Measurements from ENCODE around the gene CAPN2. TPM values are rescaled to one million over a fixed set of nuclear protein-coding genes. Genes with fewer than 3 reads are reported as not detected.

CAPN2 gene
- total RNA-seq: 136 to 151 TPM (median 146 TPM) in 3 replicates

DNA sequence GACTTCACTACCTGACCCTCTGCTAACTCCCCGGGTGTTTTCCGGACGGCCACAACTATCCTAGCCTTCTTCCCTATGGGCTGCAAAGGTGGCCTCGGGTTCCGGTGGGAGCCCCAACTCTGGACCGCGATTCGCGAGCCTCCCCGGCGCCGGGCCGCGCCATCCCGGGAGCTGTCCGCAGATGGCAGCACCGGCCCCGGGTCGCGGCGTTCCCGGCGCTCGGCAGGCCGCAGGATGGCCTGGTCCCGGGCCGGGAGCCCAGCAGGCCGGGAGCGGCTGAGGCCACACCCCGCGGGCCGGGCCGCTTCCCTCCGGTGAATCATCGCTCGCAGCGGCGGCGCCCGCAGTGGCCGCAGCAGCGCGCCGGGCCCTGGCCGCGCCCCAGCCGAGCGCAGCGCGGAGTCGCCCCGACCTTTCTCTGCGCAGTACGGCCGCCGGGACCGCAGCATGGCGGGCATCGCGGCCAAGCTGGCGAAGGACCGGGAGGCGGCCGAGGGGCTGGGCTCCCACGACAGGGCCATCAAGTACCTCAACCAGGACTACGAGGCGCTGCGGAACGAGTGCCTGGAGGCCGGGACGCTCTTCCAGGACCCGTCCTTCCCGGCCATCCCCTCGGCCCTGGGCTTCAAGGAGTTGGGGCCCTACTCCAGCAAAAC, at the start of gene CAPN2:
TSS of gene CAPN2 (plus strand) at position 346 of the 656 bp plus-strand sequence. CDS start at position 448, 102 bp downstream.
- TF ChIP-seq, protein P1, sequence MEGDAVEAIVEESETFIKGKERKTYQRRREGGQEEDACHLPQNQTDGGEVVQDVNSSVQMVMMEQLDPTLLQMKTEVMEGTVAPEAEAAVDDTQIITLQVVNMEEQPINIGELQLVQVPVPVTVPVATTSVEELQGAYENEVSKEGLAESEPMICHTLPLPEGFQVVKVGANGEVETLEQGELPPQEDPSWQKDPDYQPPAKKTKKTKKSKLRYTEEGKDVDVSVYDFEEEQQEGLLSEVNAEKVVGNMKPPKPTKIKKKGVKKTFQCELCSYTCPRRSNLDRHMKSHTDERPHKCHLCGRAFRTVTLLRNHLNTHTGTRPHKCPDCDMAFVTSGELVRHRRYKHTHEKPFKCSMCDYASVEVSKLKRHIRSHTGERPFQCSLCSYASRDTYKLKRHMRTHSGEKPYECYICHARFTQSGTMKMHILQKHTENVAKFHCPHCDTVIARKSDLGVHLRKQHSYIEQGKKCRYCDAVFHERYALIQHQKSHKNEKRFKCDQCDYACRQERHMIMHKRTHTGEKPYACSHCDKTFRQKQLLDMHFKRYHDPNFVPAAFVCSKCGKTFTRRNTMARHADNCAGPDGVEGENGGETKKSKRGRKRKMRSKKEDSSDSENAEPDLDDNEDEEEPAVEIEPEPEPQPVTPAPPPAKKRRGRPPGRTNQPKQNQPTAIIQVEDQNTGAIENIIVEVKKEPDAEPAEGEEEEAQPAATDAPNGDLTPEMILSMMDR (IDR thresholded peaks at IDR 0.05; ENCODE audit: unreplicated experiment): peak; percentile 58
- Mint-ChIP-seq H3K27me3 (ENCODE audit: low read depth) (no peaks in the 10 kb centered on the region), H3K4me1 (peaks cover 51% of the 10 kb centered on the region)

DNA sequence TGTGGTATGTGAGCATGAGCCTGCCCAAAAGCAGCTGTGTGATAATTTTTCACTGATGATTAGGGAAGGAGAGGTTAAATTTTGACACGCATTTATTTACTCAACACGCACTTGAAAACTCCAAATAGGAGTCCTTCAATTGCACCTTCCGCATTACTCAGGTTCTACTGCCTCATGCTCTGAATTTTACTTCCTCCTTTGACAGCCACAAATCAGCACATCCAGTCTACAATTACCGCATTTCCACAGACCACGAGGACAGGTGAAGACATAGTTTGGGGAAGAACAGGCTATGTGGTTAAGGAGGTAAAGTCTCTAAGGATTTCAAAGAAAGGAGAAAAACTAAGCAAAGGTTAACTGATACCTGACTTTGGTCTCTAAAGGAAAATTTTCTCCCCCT, 49.4 kb upstream of the CAPN2 start:
- TF ChIP-seq, protein P1 (IDR thresholded peaks at IDR 0.05; ENCODE audit: unreplicated experiment): no peak

More for the DNA sequence above, at the start of gene CAPN2:
- DNase-seq (ENCODE audit: low spot score in 2 of 2, unreplicated experiment in 2 of 2): peak; percentile 74 to 83
- Mint-ChIP-seq H3K4me3 (peak within 1 kb of the TSS; percentile 90), H3K9me3 (no peaks in the 10 kb centered on the region), H3K27ac (peak within 1 kb of the TSS; percentile 84), H3K36me3 (peaks cover 3% of the 10 kb centered on the region)

DNA sequence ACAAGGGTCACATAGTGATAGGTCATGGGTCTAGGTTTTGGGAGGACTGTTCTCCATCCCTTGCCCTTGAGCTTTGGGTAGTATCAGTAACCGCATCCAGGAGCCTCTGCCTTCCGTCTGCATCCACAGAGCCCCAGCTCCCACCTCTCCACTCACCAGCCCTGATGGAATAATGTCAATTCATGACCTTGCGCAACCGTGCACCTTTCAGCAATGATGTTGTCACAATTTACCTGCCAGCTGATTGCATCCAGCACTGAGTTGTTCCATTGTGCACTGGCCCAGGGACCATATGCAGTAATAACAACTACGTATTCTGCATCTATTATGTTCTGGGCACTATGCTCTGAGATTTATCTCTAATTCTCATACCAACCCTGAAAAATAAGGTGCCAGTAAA, 48.2 kb upstream of the CAPN2 start:
- Mint-ChIP-seq H3K27me3 (ENCODE audit: low read depth) (peaks cover 20% of the 10 kb centered on the region), H3K36me3 (no peaks in the 10 kb centered on the region), H3K9me3 (no peaks in the 10 kb centered on the region), H3K4me1 (no peaks in the 10 kb centered on the region), H3K27ac (no peak overlapping the region), H3K4me3 (no peak overlapping the region)
- TF ChIP-seq, protein P1 (IDR thresholded peaks at IDR 0.05; ENCODE audit: unreplicated experiment): no peak
- DNase-seq (ENCODE audit: low spot score in 2 of 2, unreplicated experiment in 2 of 2): no peak

More for the DNA sequence above, 49.4 kb upstream of the CAPN2 start:
- no peak overlapping the region for H3K4me3 Mint-ChIP-seq
- H3K36me3 Mint-ChIP-seq: no peaks in the 10 kb centered on the region
- no peak for DNase-seq (ENCODE audit: low spot score in 2 of 2, unreplicated experiment in 2 of 2)
- H3K27me3 Mint-ChIP-seq (ENCODE audit: low read depth): peaks cover 14% of the 10 kb centered on the region
- H3K9me3 Mint-ChIP-seq: no peaks in the 10 kb centered on the region
- H3K27ac Mint-ChIP-seq: no peak overlapping the region
- no peaks in the 10 kb centered on the region for H3K4me1 Mint-ChIP-seq

DNA sequence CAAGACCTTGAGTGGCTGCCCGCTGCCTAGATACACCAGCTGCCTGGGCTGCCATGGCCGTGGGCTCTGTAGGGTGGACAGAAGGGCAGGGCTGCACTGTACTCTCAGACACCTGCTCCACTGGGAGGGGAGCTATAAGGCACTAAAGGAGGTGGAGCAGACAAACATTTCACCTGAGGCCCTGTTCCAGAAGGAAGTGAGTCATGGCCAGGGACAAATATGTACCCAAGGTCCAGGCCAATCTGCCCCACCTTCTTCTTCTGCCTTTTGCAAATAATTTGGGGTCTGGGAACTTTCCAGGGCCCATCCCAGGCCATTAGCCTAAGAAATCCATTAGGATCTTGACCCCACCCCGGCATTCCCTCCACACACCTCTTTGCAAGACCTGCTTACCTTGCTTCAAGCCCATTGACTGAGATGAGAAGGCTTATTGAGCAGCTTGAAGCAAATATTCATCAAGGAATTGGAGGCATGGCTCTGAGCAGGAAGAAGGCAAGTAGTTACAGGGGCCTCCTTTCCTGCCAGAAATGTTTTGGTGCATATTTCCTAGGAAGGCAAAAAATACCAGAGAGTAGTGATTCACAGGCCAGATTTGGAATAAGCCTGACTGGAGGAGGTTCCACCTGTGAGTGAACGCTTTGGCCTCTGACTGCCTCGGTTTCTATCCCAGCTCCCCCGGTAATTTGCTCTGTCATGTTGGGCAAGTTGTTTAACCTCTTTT, 46.6 kb upstream of the CAPN2 start, which contains the start of gene CAPN8:
TSS of gene CAPN8 (minus strand) at position 110 of the 721 bp plus-strand sequence. CDS start at position 55, 55 bp downstream.
- Mint-ChIP-seq H3K27me3 (ENCODE audit: low read depth) (peaks cover 18% of the 10 kb centered on the region), H3K9me3 (no peaks in the 10 kb centered on the region), H3K4me3 (no peak within 1 kb of the TSS), H3K4me1 (no peaks in the 10 kb centered on the region), H3K27ac (no peak within 1 kb of the TSS), H3K36me3 (no peaks in the 10 kb centered on the region)
- TF ChIP-seq, protein P1 (IDR thresholded peaks at IDR 0.05; ENCODE audit: unreplicated experiment): no peak
- DNase-seq (ENCODE audit: low spot score in 2 of 2, unreplicated experiment in 2 of 2): no peak

DNA sequence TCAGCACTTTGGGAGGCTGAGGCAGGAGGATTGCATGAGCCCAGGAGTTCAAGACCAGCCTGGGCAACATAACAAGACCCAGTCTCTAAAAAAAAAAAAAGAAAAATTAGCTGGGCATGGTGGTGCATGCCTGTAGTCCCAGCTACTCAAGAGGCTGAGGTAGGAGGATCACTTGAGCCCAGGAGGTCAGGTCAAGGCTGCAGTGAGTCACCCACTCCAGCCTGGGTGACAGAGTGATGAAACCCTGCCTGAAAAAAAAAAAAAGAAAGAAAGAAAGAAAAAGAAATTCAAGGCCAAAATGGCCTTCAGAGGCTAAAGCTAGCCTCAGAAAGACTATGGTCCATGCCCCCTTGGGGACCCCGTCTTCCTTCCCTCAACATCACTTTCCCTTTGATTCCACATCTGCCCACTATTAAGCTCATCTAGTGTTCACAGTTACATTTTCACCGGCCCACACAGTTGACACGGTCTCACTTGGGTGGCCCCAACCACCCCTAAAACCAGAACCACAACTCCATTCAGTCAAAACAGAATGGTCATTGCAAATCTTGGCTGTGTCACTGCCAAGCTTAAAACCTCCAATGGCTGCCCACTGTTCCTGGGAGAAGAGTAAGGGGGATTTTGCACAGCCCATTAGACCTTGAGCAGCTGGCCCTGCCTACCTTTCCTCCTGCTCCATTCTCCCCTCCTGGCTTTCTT, 44.7 kb upstream of the CAPN2 start:
- Mint-ChIP-seq H3K36me3 (no peaks in the 10 kb centered on the region), H3K27me3 (ENCODE audit: low read depth) (peaks cover 14% of the 10 kb centered on the region), H3K4me1 (no peaks in the 10 kb centered on the region), H3K4me3 (no peak overlapping the region), H3K27ac (no peak overlapping the region), H3K9me3 (no peaks in the 10 kb centered on the region)
- DNase-seq (ENCODE audit: low spot score in 2 of 2, unreplicated experiment in 2 of 2): no peak
- TF ChIP-seq, protein P1 (IDR thresholded peaks at IDR 0.05; ENCODE audit: unreplicated experiment): no peak

All from mesothelial cell of epicardium (in vitro differentiated cells).